Mammary epithelial cell (primary cell): ENCODE results near the gene CBLN3.

Experiments used
- EZH2 ChIP-seq: IDR thresholded peaks from 2 replicates; pipeline ENCODE4 v1.6.1; 2012; ENCODE audit warnings: low read length, inconsistent platforms, borderline replicate concordance
- TF ChIP-seq, protein P1 (sequence below), 2 donors: IDR thresholded peaks in 1 of 2; conservative IDR thresholded peaks in 1 of 2; 2 replicates each; pipeline ENCODE4 v1.5.1; 2011 to 2012; ENCODE audit warnings: inconsistent platforms in 2 of 2, low read length in 2 of 2, mild to moderate bottlenecking in 2 of 2, control low read depth in 1 of 2, low read depth in 1 of 2; ENCODE audit not compliant: insufficient read depth in 1 of 2; ENCODE audit errors: extremely low read depth in 1 of 2

DNA sequence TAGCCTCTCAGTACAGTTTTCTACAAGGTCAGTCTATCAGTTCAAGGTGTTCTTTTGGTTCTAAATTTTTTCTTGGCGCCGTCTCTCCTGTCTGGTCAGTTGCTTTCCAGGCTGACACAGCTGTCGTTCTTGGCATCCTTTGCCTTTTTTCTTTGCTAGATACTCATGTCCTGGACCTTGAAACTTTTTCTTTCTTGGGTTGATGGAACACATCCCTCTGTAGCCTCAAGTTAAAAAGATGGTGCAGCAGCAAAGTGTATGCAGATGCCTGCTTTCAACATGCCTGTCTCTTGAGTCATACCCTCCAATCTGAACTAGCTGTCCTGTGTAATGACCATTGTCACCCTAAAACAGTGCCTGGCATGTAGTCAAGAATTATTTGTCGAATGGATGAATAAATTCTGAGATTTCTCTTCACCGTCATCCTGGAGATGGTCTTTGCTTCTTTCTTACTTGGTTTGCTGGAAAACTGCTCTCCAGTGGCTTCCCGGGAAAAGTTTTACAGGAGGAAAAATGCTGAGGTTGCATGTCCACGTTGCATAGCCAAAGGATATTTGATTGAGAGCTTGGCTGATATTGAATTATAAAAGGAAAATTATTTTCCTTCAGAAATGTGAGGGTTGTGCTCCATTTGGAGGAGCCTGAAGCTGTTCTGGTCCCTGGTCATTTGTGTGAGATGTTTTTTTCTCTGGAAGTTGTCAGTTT is 26.0 kb downstream of the CBLN3 start:
- TF ChIP-seq, protein P1, sequence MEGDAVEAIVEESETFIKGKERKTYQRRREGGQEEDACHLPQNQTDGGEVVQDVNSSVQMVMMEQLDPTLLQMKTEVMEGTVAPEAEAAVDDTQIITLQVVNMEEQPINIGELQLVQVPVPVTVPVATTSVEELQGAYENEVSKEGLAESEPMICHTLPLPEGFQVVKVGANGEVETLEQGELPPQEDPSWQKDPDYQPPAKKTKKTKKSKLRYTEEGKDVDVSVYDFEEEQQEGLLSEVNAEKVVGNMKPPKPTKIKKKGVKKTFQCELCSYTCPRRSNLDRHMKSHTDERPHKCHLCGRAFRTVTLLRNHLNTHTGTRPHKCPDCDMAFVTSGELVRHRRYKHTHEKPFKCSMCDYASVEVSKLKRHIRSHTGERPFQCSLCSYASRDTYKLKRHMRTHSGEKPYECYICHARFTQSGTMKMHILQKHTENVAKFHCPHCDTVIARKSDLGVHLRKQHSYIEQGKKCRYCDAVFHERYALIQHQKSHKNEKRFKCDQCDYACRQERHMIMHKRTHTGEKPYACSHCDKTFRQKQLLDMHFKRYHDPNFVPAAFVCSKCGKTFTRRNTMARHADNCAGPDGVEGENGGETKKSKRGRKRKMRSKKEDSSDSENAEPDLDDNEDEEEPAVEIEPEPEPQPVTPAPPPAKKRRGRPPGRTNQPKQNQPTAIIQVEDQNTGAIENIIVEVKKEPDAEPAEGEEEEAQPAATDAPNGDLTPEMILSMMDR (conservative IDR thresholded peaks at IDR 0.05 in 1 of 2, IDR thresholded peaks at IDR 0.05 in 1 of 2; ENCODE audit: extremely low read depth in 1 of 2, insufficient read depth in 1 of 2, low read depth in 1 of 2, low read length in 2 of 2), result no peak
- no peak for TF ChIP-seq EZH2
